Endodermal cell (in vitro differentiated cells): ENCODE results near the gene HSD17B3. TPM values are rescaled to one million over a fixed set of nuclear protein-coding genes. Genes with fewer than 3 reads are reported as not detected.

Experiments
- DNase-seq: peaks from one replicate; pipeline ENCODE4 v3.0.0-alpha.2; 2017
- H3K27ac ChIP-seq: 2 replicates; pipeline ENCODE4 v1.5.1; 2013; ENCODE audit warnings: mild to moderate bottlenecking, low read depth, low read length, moderate library complexity
- H3K27me3 ChIP-seq: 2 replicates; pipeline ENCODE4 v1.6.1; 2013; ENCODE audit warnings: mild to moderate bottlenecking, low read length, moderate library complexity; ENCODE audit not compliant: insufficient read depth, control insufficient read depth, poor library complexity, severe bottlenecking
- H3K36me3 ChIP-seq: 2 replicates; pipeline ENCODE4 v1.7.0; 2013; ENCODE audit warnings: mild to moderate bottlenecking, low read length, moderate library complexity; ENCODE audit not compliant: control insufficient read depth, insufficient read depth
- H3K4me1 ChIP-seq: one replicate; pipeline ENCODE4 v1.7.0; 2013; ENCODE audit warnings: low read length; ENCODE audit not compliant: control insufficient read depth, insufficient read depth
- H3K4me3 ChIP-seq: 2 replicates; pipeline ENCODE4 v1.5.1; 2013; ENCODE audit warnings: mild to moderate bottlenecking, low read length, moderate library complexity
- H3K9ac ChIP-seq: 2 replicates; pipeline ENCODE4 v1.6.1; 2013; ENCODE audit warnings: mild to moderate bottlenecking, low read length, moderate library complexity; ENCODE audit not compliant: poor library complexity, severe bottlenecking; ENCODE audit errors: extremely low read depth
- H3K9me3 ChIP-seq: 2 replicates; pipeline ENCODE4 v1.6.1; 2013; ENCODE audit warnings: mild to moderate bottlenecking, low read length, moderate library complexity; ENCODE audit not compliant: control insufficient read depth
- H3K27ac Mint-ChIP-seq: 2 replicates; pipeline ENCODE4 v1.8.0; 2020; ENCODE audit warnings: mixed read lengths
- H3K27me3 Mint-ChIP-seq: 2 replicates; pipeline ENCODE4 v1.8.0; 2021; ENCODE audit warnings: mild to moderate bottlenecking, mixed read lengths; ENCODE audit not compliant: insufficient read depth
- H3K36me3 Mint-ChIP-seq: 2 replicates; pipeline ENCODE4 v1.8.0; 2020; ENCODE audit warnings: low read depth, mixed read lengths
- H3K4me1 Mint-ChIP-seq: 2 replicates; pipeline ENCODE4 v1.8.0; 2020; ENCODE audit warnings: mixed read lengths
- H3K4me3 Mint-ChIP-seq: 2 replicates; pipeline ENCODE4 v1.8.0; 2020; ENCODE audit warnings: mild to moderate bottlenecking, moderate library complexity, mixed read lengths
- H3K9me3 Mint-ChIP-seq: 2 replicates; pipeline ENCODE4 v1.8.0; 2020; ENCODE audit warnings: mild to moderate bottlenecking, mixed read lengths
- CTCF ChIP-seq: fragments of 200-600 bp; sonication (generic); conservative IDR thresholded peaks from 2 replicates; pipeline ENCODE4 v1.5.0; 2021; ENCODE audit warnings: antibody characterized with exemption, mild to moderate bottlenecking
- WGBS, 2 experiments: methylation state at CpG; one replicate each; pipeline versions ENCODE4 v1.1.5 to v1.1.7; 2013; ENCODE audit warnings: missing lambda C conversion rate in 2 of 2, mixed read lengths in 1 of 2; ENCODE audit not compliant: insufficient coverage in 1 of 2, insufficient read length in 1 of 2; 5-methylcytosine and 5-hydroxymethylcytosine counted together
- total RNA-seq, 2 donors: library from RNA; stranded (reverse); fragmentation: NEBNext Ultra II Directional in 1 of 2; extraction: Animal tissue kit (Norgen Biotek cat#: 25700) in 1 of 2; gene quantifications; 2 replicates in 1 of 2; 3 replicates in 1 of 2; pipeline ENCODE4 v1.2.1, GENCODE V29; 2021

Gene HSD17B3
- total RNA-seq, 2 donors from 2014 or later = 0.40 TPM; not detected in 1

GRCh38 chr9:96251451-96251850 is 50.5 kb downstream of the HSD17B3 start:
- H3K4me3 ChIP-seq = no peak overlapping the region
- no peak for DNase-seq
- Mint-ChIP-seq H3K36me3 (no peaks in the 10 kb centered on the region), H3K9me3 (no peaks in the 10 kb centered on the region), H3K27ac (no peak overlapping the region), H3K4me1 (peaks cover 14% of the 10 kb centered on the region), H3K27me3 (peaks cover 1% of the 10 kb centered on the region), H3K4me3 (no peak overlapping the region)
- no peaks in the 10 kb centered on the region for H3K4me1 ChIP-seq
- no peak for TF ChIP-seq CTCF
- no peaks in the 10 kb centered on the region for H3K9me3 ChIP-seq
- no peaks in the 10 kb centered on the region for H3K27me3 ChIP-seq
- H3K27ac ChIP-seq = no peak overlapping the region
- no peak overlapping the region for H3K9ac ChIP-seq
- no peaks in the 10 kb centered on the region for H3K36me3 ChIP-seq
- 96 to 97% methylated on average over 3 to 4 of the region's 4 CpGs for WGBS, 2 experiments

- Histone ChIP-seq H3K4me1 (no peaks in the 10 kb centered on the region), H3K9me3 (peaks cover 8% of the 10 kb centered on the region), H3K9ac (no peak overlapping the region), H3K36me3 (no peaks in the 10 kb centered on the region), H3K4me3 (no peak overlapping the region), H3K27me3 (no peaks in the 10 kb centered on the region), H3K27ac (no peak overlapping the region)
- Mint-ChIP-seq H3K9me3 (no peaks in the 10 kb centered on the region), H3K36me3 (no peaks in the 10 kb centered on the region), H3K27ac (no peak overlapping the region), H3K4me1 (peaks cover 5% of the 10 kb centered on the region), H3K4me3 (no peak overlapping the region), H3K27me3 (peaks cover 1% of the 10 kb centered on the region)
- no peak for DNase-seq
- no peak for TF ChIP-seq CTCF
- 82 to 95% methylated on average over 2 to 6 of the region's 6 CpGs for whole genome bisulfite sequencing, 2 experiments
Observed at GRCh38 chr9:96249746-96250145, 52.2 kb downstream of the HSD17B3 start.

GRCh38 chr9:96246267-96246671 is 55.7 kb downstream of the HSD17B3 start:
- Histone ChIP-seq H3K4me3 (no peak overlapping the region), H3K9ac (no peak overlapping the region), H3K9me3 (peaks cover 8% of the 10 kb centered on the region), H3K27ac (no peak overlapping the region), H3K27me3 (no peaks in the 10 kb centered on the region), H3K36me3 (no peaks in the 10 kb centered on the region), H3K4me1 (no peaks in the 10 kb centered on the region)
- TF ChIP-seq CTCF = no peak
- WGBS, 2 experiments = 89 to 99% methylated on average over 8 of the region's 8 CpGs
- Mint-ChIP-seq H3K4me1 (no peaks in the 10 kb centered on the region), H3K9me3 (no peaks in the 10 kb centered on the region), H3K27me3 (peaks cover 1% of the 10 kb centered on the region), H3K4me3 (no peak overlapping the region), H3K36me3 (no peaks in the 10 kb centered on the region), H3K27ac (no peak overlapping the region)
- DNase-seq = peak; percentile 12
